Immature natural killer cell (primary cell): ENCODE measurements around the gene CFAP47. TPM values are rescaled to one million over a fixed set of nuclear protein-coding genes. Genes with fewer than 3 reads are reported as not detected.

ENCODE experiments used
- DNase-seq, 3 donors: peaks; one replicate each; pipeline ENCODE4 v3.0.0; 2022; ENCODE audit warnings: mixed read lengths in 1 of 3
- H3K27ac Mint-ChIP-seq, 6 donors: one replicate each; pipeline ENCODE4 v1.8.0; 2020; ENCODE audit warnings: mixed read lengths in 6 of 6, mild to moderate bottlenecking in 5 of 6, inconsistent platforms in 4 of 6, moderate library complexity in 3 of 6
- H3K27me3 Mint-ChIP-seq, 3 donors: one replicate each; pipeline ENCODE4 v1.8.0; 2020 to 2021; ENCODE audit warnings: low read depth in 3 of 3, mild to moderate bottlenecking in 3 of 3, mixed read lengths in 3 of 3, moderate library complexity in 3 of 3, inconsistent platforms in 1 of 3
- H3K36me3 Mint-ChIP-seq, 3 donors: one replicate each; pipeline ENCODE4 v1.8.0; 2020; ENCODE audit warnings: mixed read lengths in 3 of 3, inconsistent platforms in 2 of 3, mild to moderate bottlenecking in 2 of 3
- H3K4me1 Mint-ChIP-seq, 2 donors: one replicate each; pipeline ENCODE4 v1.8.0; 2020; ENCODE audit warnings: inconsistent platforms in 2 of 2, mild to moderate bottlenecking in 2 of 2, mixed read lengths in 2 of 2, moderate library complexity in 1 of 2
- H3K4me3 Mint-ChIP-seq, 5 donors: one replicate each; pipeline ENCODE4 v1.8.0; 2020; ENCODE audit warnings: mild to moderate bottlenecking in 5 of 5, mixed read lengths in 5 of 5, inconsistent platforms in 3 of 5, moderate library complexity in 3 of 5
- H3K9me3 Mint-ChIP-seq, 6 donors: one replicate each; pipeline ENCODE4 v1.8.0; 2020; ENCODE audit warnings: mild to moderate bottlenecking in 6 of 6, mixed read lengths in 6 of 6, inconsistent platforms in 4 of 6, moderate library complexity in 3 of 6
- polyA plus RNA-seq, 3 donors: library from polyadenylated mRNA; unstranded; fragments of 300-500 nt; fragmentation: Illumina TruSeq; gene quantifications; one replicate each; pipeline ENCODE4 v1.2.3, GENCODE V29; 2021

The CFAP47 gene
- polyA plus RNA-seq, 3 donors from 2014 or later: not detected

GRCh38 chrX:36336751-36337150, 417.2 kb downstream of the CFAP47 start:
- no peak for DNase-seq
- Mint-ChIP-seq H3K27ac (no peak overlapping the region), H3K4me3 (no peak overlapping the region), H3K9me3 (peaks cover 0 to 7% (median 5%) of the 10 kb centered on the region in 6 donors), H3K4me1 (no peaks in the 10 kb centered on the region), H3K27me3 (peaks cover 0 to 2% (median 0%) of the 10 kb centered on the region in 3 donors), H3K36me3 (no peaks in the 10 kb centered on the region)

- H3K4me3 Mint-ChIP-seq: no peak overlapping the region
Observed at GRCh38 chrX:36344301-36344700, 424.8 kb downstream of the CFAP47 start.

GRCh38 chrX:36348509-36348908, 429.0 kb downstream of the CFAP47 start:
- Mint-ChIP-seq H3K27ac (no peak overlapping the region), H3K36me3 (no peaks in the 10 kb centered on the region), H3K9me3 (peaks cover 0 to 2% (median 0%) of the 10 kb centered on the region in 6 donors), H3K27me3 (peaks cover 0 to 3% (median 2%) of the 10 kb centered on the region in 3 donors), H3K4me3 (no peak overlapping the region), H3K4me1 (no peaks in the 10 kb centered on the region)
- DNase-seq: no peak

More at GRCh38 chrX:36344301-36344700, 424.8 kb downstream of the CFAP47 start:
- H3K4me1 Mint-ChIP-seq: no peaks in the 10 kb centered on the region
- DNase-seq: no peak
- peaks cover 0 to 1% (median 0%) of the 10 kb centered on the region in 3 donors for H3K27me3 Mint-ChIP-seq
- H3K9me3 Mint-ChIP-seq: peaks cover 0 to 2% (median 0%) of the 10 kb centered on the region in 6 donors
- no peaks in the 10 kb centered on the region for H3K36me3 Mint-ChIP-seq
- H3K27ac Mint-ChIP-seq: no peak overlapping the region

DNA sequence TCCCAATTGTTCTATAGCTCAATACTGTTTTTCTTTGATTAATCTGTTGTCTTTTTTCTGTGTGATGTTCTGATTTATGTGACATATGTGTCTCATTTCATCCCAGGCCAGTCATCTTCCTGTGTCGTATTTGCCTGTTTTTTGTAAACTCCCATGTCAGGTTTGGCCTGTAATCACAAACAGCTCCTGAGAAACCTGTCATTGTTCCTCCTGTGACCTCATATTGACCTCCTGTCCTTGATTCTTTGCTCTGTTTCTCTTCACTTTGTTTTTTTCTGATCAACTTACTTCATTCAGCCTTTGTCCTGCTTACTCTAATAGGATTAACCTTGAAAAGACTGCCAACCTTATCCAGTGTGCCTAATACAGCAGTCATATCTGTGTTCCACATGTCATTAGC, 438.3 kb downstream of the CFAP47 start:
- Mint-ChIP-seq H3K27ac (no peak overlapping the region), H3K36me3 (no peaks in the 10 kb centered on the region)

GRCh38 chrX:36364262-36364661, 444.7 kb downstream of the CFAP47 start:
- DNase-seq: no peak
- no peak overlapping the region for H3K4me3 Mint-ChIP-seq
- H3K36me3 Mint-ChIP-seq: no peaks in the 10 kb centered on the region
- peaks cover 0 to 2% (median 2%) of the 10 kb centered on the region in 3 donors for H3K27me3 Mint-ChIP-seq
- H3K4me1 Mint-ChIP-seq: no peaks in the 10 kb centered on the region
- no peak overlapping the region for H3K27ac Mint-ChIP-seq
- peaks cover 2 to 8% (median 4%) of the 10 kb centered on the region in 6 donors for H3K9me3 Mint-ChIP-seq

More for the DNA sequence above, 438.3 kb downstream of the CFAP47 start:
- peaks cover 2 to 8% (median 5%) of the 10 kb centered on the region in 6 donors for H3K9me3 Mint-ChIP-seq
- peaks cover 0 to 2% (median 0%) of the 10 kb centered on the region in 3 donors for H3K27me3 Mint-ChIP-seq
- H3K4me3 Mint-ChIP-seq: no peak overlapping the region
- no peaks in the 10 kb centered on the region for H3K4me1 Mint-ChIP-seq
- DNase-seq: no peak

- no peak overlapping the region for H3K4me3 Mint-ChIP-seq
- H3K9me3 Mint-ChIP-seq: peaks cover 0 to 1% (median 0%) of the 10 kb centered on the region in 6 donors
- H3K4me1 Mint-ChIP-seq: no peaks in the 10 kb centered on the region
- H3K27me3 Mint-ChIP-seq: peaks cover 0 to 4% (median under 1%) of the 10 kb centered on the region in 3 donors
- no peak overlapping the region for H3K27ac Mint-ChIP-seq
- DNase-seq: no peak
- H3K36me3 Mint-ChIP-seq: no peaks in the 10 kb centered on the region
Observed at GRCh38 chrX:36383495-36383894, 464.0 kb downstream of the CFAP47 start.

DNA sequence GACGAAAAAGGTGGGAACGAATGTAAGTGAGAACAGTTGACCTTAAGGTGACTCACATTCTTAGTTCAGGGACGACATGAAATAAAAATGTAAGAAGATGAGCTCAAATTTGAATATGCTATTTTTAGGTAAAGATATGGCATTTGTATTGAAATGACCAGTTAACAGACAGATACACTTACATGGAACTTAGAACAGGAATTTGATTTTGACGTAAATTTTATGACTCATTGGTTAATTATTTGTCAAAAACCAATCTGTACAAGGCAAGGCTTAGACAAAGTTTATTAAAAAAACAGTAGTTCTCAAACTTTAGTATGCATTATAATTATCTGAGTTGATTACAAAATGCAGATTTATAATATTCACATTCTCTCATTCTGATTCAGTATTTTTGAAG, 469.4 kb downstream of the CFAP47 start:
- no peak overlapping the region for H3K27ac Mint-ChIP-seq
- no peaks in the 10 kb centered on the region for H3K36me3 Mint-ChIP-seq
- H3K27me3 Mint-ChIP-seq: peaks cover 0 to 7% (median 2%) of the 10 kb centered on the region in 3 donors

DNA sequence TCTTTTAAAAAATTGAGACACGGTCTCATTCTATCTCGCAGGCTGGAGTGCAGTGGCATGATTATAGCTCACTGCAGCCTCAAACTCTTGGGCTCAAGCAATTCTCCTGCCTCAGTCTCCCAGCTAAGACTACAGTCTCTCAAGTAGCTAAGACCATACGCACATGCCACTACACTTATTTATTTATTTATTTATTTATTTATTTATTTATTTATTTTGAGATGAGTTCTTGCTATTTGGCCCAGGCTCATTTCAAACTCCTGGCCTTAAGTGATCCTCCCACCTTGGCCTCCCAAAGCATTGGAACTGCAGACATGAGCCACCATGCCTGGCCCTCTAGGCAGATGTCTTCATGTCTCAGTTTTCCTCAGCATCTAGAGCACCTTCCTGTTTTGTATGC, 482.2 kb downstream of the CFAP47 start:
- Mint-ChIP-seq H3K27me3 (peaks cover 0 to 4% (median 3%) of the 10 kb centered on the region in 3 donors), H3K4me1 (no peaks in the 10 kb centered on the region), H3K36me3 (no peaks in the 10 kb centered on the region), H3K27ac (no peak overlapping the region), H3K9me3 (peaks cover 0 to 5% (median 0%) of the 10 kb centered on the region in 6 donors), H3K4me3 (no peak overlapping the region)
- DNase-seq: no peak

More for the DNA sequence above, 469.4 kb downstream of the CFAP47 start:
- H3K4me1 Mint-ChIP-seq: no peaks in the 10 kb centered on the region
- peaks cover 0 to 4% (median 0%) of the 10 kb centered on the region in 6 donors for H3K9me3 Mint-ChIP-seq
- H3K4me3 Mint-ChIP-seq: no peak overlapping the region
- no peak for DNase-seq

- peaks cover 1 to 2% (median 2%) of the 10 kb centered on the region in 3 donors for H3K27me3 Mint-ChIP-seq
- no peak overlapping the region for H3K4me3 Mint-ChIP-seq
- H3K36me3 Mint-ChIP-seq: no peaks in the 10 kb centered on the region
- DNase-seq: no peak
- no peak overlapping the region for H3K27ac Mint-ChIP-seq
- H3K4me1 Mint-ChIP-seq: no peaks in the 10 kb centered on the region
- H3K9me3 Mint-ChIP-seq: peaks cover 0 to 6% (median 1%) of the 10 kb centered on the region in 6 donors
Observed at GRCh38 chrX:36407836-36408235, 488.3 kb downstream of the CFAP47 start.

DNA sequence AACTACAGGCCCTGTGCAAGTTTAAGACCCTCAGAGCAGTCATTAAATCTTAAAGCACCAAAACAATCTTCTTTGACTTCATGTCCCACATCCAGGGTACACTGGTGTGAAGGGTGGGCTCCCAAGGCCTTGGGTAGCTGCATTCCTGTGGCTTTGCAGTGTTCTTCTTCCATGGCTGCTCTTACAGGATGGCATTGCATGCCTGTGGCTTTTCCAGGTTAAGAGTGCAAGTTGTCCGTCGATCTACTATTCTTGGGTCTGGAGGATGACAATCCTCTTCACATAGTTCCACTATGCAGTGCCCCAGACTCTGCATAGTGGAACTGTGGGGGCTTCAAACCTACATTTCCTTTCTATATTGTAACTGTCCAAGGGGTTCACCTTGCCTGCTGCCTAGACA, 494.5 kb downstream of the CFAP47 start:
- Mint-ChIP-seq H3K4me3 (no peak overlapping the region), H3K27ac (no peak overlapping the region), H3K36me3 (no peaks in the 10 kb centered on the region), H3K9me3 (peaks cover 0 to 9% (median 3%) of the 10 kb centered on the region in 6 donors), H3K27me3 (peaks cover 1 to 5% (median 1%) of the 10 kb centered on the region in 3 donors), H3K4me1 (no peaks in the 10 kb centered on the region)
- no peak for DNase-seq

- Mint-ChIP-seq H3K27ac (no peak overlapping the region), H3K4me3 (no peak overlapping the region), H3K9me3 (peaks cover 0 to 4% (median 0%) of the 10 kb centered on the region in 6 donors), H3K36me3 (no peaks in the 10 kb centered on the region), H3K4me1 (no peaks in the 10 kb centered on the region), H3K27me3 (peaks cover 0 to 7% (median 0%) of the 10 kb centered on the region in 3 donors)
- DNase-seq: no peak
Observed at GRCh38 chrX:36422368-36422767, 502.8 kb downstream of the CFAP47 start.

- no peaks in the 10 kb centered on the region for H3K27me3 Mint-ChIP-seq
- peaks cover 0 to 11% (median 1%) of the 10 kb centered on the region in 6 donors for H3K9me3 Mint-ChIP-seq
- DNase-seq: no peak
- no peak overlapping the region for H3K4me3 Mint-ChIP-seq
- no peaks in the 10 kb centered on the region for H3K36me3 Mint-ChIP-seq
- H3K4me1 Mint-ChIP-seq: no peaks in the 10 kb centered on the region
- no peak overlapping the region for H3K27ac Mint-ChIP-seq
Observed at GRCh38 chrX:36431819-36432218, 512.3 kb downstream of the CFAP47 start.

DNA sequence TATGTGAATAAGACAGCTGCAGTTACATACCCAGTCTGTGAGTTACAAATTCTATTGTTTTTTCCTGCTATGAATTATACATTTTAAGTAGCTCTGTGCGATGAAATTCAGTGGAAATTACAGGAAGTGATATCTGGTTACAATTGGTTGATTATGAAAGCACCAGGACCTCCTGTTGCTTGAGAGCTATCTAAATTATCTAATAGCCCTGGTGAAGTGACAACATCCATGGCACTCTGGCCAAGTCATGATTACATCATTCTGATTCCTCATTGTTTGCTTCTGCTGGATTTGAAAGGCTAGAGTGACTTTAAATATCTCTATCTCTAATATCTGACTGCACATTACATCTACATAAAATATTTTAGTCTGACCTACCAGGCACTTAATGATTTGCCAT, 515.0 kb downstream of the CFAP47 start:
- no peak for DNase-seq
- Mint-ChIP-seq H3K36me3 (no peaks in the 10 kb centered on the region), H3K27me3 (no peaks in the 10 kb centered on the region), H3K4me1 (no peaks in the 10 kb centered on the region), H3K9me3 (peaks cover 0 to 11% (median 3%) of the 10 kb centered on the region in 6 donors), H3K4me3 (no peak overlapping the region), H3K27ac (no peak overlapping the region)
